Stimulated activated CD8-positive, alpha-beta memory T cell treated with anti-CD3 and anti-CD28 coated beads, Interleukin-2, amount 100 ng/mL, for 1 hour (primary cell): ENCODE data around the gene MUS81.
"Not testable (repeated sequence)": the region's sequence is repeated elsewhere in the genome, so short reads cannot be mapped to it uniquely, and the experiment has no call there.

Source experiments
- DNase-seq, 2 donors: peaks; one replicate each; pipeline ENCODE4 v3.0.0-alpha.2; 2020; ENCODE audit warnings: low read depth in 2 of 2

The MUS81 gene, protein sequence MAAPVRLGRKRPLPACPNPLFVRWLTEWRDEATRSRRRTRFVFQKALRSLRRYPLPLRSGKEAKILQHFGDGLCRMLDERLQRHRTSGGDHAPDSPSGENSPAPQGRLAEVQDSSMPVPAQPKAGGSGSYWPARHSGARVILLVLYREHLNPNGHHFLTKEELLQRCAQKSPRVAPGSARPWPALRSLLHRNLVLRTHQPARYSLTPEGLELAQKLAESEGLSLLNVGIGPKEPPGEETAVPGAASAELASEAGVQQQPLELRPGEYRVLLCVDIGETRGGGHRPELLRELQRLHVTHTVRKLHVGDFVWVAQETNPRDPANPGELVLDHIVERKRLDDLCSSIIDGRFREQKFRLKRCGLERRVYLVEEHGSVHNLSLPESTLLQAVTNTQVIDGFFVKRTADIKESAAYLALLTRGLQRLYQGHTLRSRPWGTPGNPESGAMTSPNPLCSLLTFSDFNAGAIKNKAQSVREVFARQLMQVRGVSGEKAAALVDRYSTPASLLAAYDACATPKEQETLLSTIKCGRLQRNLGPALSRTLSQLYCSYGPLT

DNA sequence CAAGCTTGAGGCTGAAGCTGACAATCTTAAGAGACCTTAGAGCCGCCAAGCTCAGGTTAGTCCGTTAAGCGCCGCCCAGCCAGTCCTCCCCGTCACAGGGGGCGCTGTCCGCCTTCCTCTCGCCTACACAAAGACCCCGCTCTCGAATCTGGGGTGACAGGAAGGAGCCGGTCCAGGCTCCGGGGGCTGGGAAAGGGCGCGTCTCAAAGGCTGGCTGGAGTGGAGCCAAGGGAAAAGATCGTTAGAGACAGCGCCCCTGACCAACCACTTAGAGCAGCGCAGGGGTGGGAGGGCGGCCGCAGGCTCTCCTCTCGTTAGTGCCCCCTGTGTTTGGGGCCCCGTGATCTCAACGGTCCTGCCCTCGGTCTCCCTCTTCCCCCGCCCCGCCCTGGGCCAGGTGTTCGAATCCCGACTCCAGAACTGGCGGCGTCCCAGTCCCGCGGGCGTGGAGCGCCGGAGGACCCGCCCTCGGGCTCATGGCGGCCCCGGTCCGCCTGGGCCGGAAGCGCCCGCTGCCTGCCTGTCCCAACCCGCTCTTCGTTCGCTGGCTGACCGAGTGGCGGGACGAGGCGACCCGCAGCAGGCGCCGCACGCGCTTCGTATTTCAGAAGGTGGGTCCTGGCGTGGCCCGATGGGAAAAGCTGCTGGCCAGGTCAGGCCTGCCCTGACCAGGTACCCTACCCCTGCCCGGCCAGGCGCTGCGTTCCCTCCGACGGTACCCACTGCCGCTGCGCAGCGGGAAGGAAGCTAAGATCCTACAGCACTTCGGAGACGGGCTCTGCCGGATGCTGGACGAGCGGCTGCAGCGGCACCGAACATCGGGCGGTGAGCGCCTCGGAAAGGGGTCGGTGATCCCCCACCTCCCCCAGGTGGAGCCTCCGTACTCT, at the start of gene MUS81:
MUS81 (plus strand) TSS at position 156 of the 887 bp plus-strand sequence; CDS start at position 477, 321 bp downstream.
- DNase-seq = peak; percentile 94 to 97

GRCh38 chr11:65811764-65812475, 48.3 kb upstream of the MUS81 start:
- DNase-seq = no peak

DNA sequence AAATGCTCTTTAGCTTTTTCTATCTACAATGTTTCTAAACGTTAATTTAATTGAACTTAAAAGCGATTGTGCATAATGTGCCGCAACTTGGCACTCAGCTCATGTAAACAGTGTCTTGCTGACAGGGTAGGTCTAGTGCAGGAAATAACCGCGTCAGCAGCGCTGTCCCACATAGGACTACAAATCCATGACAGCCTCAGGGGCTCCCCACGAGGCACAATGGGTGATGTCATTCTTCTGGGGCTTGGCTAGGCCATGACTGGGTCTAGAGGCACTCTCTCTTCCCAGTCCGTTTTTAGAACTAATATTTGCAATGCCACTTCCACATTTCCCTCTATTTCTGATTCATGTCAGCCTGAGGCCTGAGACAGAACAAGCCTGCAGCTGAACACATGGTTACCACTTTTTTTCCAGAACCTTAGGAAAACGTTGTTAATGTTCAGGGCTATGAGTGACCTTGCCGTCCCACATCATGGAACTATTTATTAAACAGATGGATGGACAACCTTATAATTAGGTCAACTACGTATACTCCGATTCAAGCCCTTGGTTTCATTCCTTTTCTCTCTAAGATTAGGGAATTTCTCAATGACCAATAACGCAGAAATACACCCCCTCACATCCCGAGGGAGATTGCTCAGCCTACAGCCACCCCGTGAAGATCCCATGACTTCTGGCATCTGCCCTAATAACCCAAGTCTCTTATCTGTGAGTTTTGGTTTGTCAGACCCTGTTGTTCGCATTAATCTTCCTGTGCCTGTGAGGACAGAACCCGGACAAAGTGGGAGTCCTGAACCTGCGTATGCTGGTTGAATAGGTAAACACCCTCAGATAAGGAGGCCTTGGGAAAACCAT, 45.9 kb upstream of the MUS81 start:
- DNase-seq = no peak

DNA sequence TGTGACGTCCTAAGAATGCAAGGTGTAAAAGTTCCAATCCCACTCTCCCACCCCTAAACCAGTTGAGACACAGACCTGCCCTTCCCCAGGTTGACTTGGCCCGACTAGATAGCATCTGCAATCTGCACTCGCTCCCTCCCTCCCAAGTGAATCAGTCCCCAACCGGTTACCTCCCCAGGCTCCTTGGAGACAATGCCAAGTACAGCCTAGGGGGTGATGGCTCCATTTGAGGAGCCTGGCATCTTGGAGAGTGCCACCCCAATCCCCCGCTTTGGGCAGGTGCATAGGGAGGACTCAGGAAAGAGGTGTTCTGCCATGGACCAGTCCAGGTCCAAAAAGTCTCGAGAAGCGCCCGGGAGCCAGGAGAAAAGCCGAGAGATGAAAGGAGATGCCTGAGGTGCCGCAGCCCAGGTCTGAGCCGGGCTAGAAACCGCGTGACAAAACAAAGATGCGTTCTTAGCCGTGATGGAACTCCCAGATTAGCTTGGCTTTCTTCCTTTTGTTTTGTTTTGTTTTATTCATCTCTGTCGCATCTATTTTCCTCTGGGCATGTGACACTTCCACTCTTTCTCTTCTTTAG, 45.2 kb upstream of the MUS81 start:
- no peak for DNase-seq

- no peak for DNase-seq
Observed at GRCh38 chr11:65816696-65817095, 43.5 kb upstream of the MUS81 start.

GRCh38 chr11:65817312-65817834, 42.9 kb upstream of the MUS81 start:
- no peak for DNase-seq

DNA sequence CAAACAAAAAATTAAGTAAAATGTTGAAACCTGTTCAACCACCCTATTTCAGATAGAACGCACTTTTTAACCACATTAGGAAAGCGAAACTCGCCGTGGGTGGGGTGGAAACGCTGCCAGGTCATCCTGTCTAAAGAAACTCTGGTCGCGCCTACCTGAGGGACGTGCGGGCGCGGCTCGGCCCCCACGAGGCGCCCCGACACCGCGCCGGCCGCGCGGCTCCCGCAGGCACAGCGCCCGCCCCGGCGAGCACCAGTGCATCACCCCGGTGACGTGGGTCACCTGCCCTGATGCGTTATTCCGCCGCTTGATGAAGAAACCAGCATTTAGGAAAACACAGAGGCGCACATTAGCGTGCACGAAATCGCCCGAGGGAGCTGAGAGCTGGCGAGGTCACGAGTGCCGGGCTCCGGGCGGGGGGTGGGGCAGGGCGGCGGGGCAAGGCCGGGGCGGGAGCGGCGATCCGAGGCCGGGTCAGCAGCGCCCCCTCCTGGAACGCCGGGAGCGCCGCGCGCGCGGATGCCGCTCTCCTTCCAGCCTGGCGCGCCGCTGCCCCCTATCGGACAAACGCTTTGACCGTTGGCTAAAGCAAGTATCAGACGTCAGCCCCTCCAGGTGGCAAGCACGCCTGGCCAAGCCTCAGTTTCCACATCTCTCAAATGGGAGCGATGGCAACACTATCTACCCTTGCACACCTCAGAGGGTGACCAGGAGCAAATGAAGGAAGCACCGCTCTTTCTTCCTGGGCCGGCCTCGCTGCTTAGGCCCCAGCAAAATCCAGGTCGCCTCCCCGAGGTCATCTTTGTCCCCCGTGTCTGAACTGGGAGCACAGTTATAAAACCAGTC, 42.2 kb upstream of the MUS81 start:
- DNase-seq = peak; percentile 92

DNA sequence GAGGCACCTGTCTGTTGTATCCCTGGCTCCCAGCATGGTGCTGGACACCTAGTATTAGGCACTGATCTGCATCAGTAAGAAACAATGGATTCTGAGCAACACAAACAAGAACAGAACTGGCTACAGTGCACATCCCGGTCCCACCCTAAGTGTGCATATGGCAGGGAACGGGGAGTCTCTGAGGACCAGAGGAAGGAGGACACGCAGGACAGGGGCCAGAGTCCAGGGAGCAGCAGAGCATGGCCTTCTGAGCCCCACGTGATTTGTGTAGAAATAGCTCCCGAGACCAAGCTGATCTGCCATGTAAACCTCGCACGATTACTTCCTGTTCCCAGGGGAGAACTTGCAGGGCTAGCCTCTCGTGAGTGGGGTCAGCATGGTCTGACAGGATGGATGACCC, 39.1 kb upstream of the MUS81 start:
- DNase-seq = no peak

DNA sequence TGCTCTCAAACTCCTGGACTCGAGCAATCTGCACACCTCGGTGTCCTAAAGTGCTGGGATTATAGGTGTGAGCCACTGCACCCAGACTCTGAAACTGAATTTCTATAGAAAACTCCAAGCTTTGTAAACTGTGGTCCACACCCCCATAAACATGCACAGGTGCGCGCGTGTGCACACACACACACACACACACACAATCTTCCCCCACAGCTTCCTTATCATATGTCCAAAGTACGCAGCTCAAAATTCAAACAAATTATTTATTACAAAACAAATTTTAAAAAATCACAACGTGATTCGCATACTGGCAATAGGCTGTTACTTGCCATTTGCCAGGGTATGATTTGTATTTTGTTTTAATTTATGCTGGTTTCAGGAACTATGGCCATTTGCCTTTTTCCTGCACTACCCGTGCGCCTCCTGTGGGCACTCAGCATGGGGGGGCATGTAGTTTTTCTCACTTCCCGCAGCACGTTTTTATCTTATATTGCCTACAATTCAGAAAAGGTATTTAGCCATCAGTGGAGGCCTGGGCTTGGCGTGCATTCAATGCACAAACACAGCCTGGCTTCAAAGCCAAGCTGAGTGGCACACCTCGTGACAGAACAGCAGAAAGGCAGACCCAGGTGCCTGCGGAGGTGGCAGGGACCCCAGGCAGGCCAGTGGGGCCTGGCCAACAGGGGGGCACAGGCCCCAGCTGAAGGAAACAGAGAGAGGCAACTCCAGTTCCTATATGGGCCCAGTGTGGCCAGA, 37.3 kb upstream of the MUS81 start:
- DNase-seq = no peak

DNA sequence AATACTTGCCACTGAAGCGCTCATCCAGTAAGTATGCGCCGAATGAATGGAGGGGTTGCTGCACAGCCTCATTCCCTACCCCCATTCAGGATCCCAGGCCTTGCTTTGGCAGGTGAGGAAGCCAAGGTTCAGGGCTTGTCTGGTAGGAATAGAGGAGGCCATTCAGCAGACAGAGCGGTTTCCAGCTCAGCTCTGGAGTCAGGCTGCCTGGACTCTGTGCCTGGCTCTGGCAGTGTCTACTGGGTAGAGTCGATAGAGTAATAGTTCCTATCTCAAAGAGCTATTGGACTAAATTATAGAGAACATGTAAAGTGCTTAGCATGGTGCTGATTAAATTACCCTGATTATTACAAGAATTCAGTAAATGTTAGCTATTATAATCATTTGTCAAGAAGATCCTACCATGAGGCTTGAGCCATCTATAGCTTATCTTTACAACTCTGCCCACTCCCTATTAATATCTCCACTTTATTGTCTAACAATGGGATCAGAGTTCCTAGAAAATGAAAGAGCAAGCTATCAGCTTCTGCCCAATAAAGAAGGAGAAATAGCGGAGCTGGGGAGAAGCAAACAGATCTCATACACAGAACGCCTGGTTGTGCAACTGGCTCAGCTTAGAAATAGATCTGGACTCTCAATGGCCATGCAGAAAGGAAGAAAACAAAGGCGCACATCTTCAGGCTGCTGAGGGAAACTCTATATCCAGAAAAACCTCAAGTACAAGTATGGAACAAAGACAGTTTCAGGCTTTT, 33.1 kb upstream of the MUS81 start:
- no peak for DNase-seq

DNA sequence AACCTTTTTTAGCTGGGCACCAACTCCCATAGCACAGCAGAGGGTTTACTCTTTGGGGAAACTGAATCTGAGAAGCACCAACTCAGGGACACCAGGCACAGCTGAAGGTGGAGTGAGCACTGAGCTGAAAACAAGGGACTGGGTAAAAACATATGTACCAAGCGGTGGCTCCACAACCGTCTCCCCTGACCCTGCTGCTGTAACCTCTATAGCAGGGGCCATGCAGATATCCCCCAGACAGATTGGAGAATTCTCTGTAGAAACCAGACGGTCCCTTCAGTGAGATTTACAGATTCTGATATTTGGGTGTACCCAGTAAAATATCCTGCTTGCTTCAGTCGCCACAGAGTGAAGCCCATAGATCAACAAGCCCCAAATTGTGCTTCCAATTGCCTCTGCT, 30.8 kb upstream of the MUS81 start:
- DNase-seq = no peak

GRCh38 chr11:65832231-65832630, 28.0 kb upstream of the MUS81 start:
- not testable (repeated sequence) for DNase-seq

- DNase-seq = peak; percentile 88 to 90
Observed at GRCh38 chr11:65833297-65834030, 26.8 kb upstream of the MUS81 start, which contains the start of gene SNX32. SNX32 (plus strand) TSS chr11:65833963; CDS start chr11:65834066, 103 bp downstream.

- DNase-seq = no peak
Observed at GRCh38 chr11:65834202-65834601, 26.0 kb upstream of the MUS81 start.

DNA sequence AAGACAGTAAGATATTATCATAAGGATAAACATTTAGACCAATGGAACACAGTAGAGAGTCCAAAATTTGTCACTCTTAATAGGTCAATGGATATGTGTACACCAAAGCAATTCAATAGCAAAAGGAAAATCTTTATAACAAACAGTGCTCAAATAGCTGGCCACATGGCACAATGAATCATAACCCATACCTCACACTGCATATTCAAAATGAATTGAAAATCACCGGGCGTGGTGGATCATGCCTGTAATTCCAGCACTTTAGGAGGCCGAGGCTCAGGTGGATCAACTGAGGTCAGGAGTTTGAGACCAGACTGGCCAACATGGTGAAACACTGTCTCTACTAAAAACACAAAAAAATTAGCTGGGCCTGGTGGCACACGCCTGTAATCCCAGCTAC, 18.1 kb upstream of the MUS81 start:
- DNase-seq = no peak

DNA sequence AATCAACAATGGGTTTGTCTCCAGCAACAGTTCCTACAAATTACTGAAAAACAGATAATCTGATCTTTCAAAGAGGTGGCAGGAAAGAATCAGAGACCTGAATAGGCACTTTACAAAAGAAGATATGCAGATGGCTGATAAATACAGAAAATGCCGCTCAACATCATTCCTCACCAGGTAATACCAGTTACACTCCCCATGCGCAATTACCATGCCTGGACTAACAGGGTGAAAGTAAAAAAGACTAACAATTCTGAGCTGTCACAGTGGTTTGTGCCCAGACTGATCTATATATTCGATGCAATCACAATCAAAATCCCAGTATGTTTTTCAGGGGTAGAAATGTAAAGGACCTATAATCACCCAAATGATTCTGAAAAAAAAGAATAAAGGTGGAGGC, 16.4 kb upstream of the MUS81 start:
- DNase-seq = no peak
